HG03457 (cell line): ENCODE data around the gene ROCK2.
"Not testable (repeated sequence)": the region's sequence is repeated elsewhere in the genome, so short reads cannot be mapped to it uniquely, and the experiment has no call there.

Source experiments
- ATAC-seq: cut with Tn5 transposase; IDR thresholded peaks from one replicate; pipeline ENCODE4 v1.9.1; 2021; ENCODE audit warnings: moderate number of reproducible peaks; ENCODE audit not compliant: unreplicated experiment

Gene ROCK2

GRCh38 chr2:11196246-11196645, 148.2 kb downstream of the ROCK2 start:
- ATAC-seq: no peak

- no peak for ATAC-seq
Observed at GRCh38 chr2:11187731-11188130, 156.7 kb downstream of the ROCK2 start.

GRCh38 chr2:11187083-11187619, 157.3 kb downstream of the ROCK2 start:
- no peak for ATAC-seq

GRCh38 chr2:11186145-11186544, 158.3 kb downstream of the ROCK2 start:
- no peak for ATAC-seq

GRCh38 chr2:11182951-11183350, 161.5 kb downstream of the ROCK2 start:
- no peak for ATAC-seq

- no peak for ATAC-seq
Observed at GRCh38 chr2:11180653-11181052, 163.8 kb downstream of the ROCK2 start.

GRCh38 chr2:11179899-11180298, 164.5 kb downstream of the ROCK2 start:
- ATAC-seq: no peak

GRCh38 chr2:11179196-11179595, 165.2 kb downstream of the ROCK2 start:
- ATAC-seq: no peak

GRCh38 chr2:11177871-11178690, 166.4 kb downstream of the ROCK2 start:
- ATAC-seq: no peak

- no peak for ATAC-seq
Observed at GRCh38 chr2:11175293-11175795, 169.1 kb downstream of the ROCK2 start.

- no peak for ATAC-seq
Observed at GRCh38 chr2:11174222-11174621, 170.2 kb downstream of the ROCK2 start.

- ATAC-seq: no peak
Observed at GRCh38 chr2:11169333-11169732, 175.1 kb downstream of the ROCK2 start.

GRCh38 chr2:11168488-11168887, 175.9 kb downstream of the ROCK2 start:
- ATAC-seq: no peak

- ATAC-seq: no peak
Observed at GRCh38 chr2:11166476-11166875, 178.0 kb downstream of the ROCK2 start.

GRCh38 chr2:11165046-11165445, 179.4 kb downstream of the ROCK2 start:
- ATAC-seq: not testable (repeated sequence)

- ATAC-seq: no peak
Observed at GRCh38 chr2:11163439-11164317, 180.8 kb downstream of the ROCK2 start.

- no peak for ATAC-seq
Observed at GRCh38 chr2:11161747-11162146, 182.7 kb downstream of the ROCK2 start.

GRCh38 chr2:11160731-11161455, 183.5 kb downstream of the ROCK2 start:
- peak; percentile 47 for ATAC-seq

- no peak for ATAC-seq
Observed at GRCh38 chr2:11160256-11160655, 184.2 kb downstream of the ROCK2 start.

GRCh38 chr2:11159574-11160170, 184.8 kb downstream of the ROCK2 start:
- no peak for ATAC-seq
